Measurements from ENCODE around the gene SNTB2.

GRCh38 chr16:69293401-69293800, 106.4 kb downstream of the SNTB2 start:
- no peak for TF ChIP-seq CTCF (IDR thresholded peaks at IDR 0.05)
- TF ChIP-seq POLR2A (IDR thresholded peaks at IDR 0.05) = no peak
